GM21529 (cell line): ENCODE results near the gene ISOC2.
"Not testable (repeated sequence)": the region's sequence is repeated elsewhere in the genome, so short reads cannot be mapped to it uniquely, and the experiment has no call there.

ENCODE experiments used
- ATAC-seq: cut with Tn5 transposase; IDR thresholded peaks from one replicate; pipeline ENCODE4 v1.9.1; 2021; ENCODE audit not compliant: unreplicated experiment

ISOC2 gene, protein sequence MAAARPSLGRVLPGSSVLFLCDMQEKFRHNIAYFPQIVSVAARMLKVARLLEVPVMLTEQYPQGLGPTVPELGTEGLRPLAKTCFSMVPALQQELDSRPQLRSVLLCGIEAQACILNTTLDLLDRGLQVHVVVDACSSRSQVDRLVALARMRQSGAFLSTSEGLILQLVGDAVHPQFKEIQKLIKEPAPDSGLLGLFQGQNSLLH

DNA sequence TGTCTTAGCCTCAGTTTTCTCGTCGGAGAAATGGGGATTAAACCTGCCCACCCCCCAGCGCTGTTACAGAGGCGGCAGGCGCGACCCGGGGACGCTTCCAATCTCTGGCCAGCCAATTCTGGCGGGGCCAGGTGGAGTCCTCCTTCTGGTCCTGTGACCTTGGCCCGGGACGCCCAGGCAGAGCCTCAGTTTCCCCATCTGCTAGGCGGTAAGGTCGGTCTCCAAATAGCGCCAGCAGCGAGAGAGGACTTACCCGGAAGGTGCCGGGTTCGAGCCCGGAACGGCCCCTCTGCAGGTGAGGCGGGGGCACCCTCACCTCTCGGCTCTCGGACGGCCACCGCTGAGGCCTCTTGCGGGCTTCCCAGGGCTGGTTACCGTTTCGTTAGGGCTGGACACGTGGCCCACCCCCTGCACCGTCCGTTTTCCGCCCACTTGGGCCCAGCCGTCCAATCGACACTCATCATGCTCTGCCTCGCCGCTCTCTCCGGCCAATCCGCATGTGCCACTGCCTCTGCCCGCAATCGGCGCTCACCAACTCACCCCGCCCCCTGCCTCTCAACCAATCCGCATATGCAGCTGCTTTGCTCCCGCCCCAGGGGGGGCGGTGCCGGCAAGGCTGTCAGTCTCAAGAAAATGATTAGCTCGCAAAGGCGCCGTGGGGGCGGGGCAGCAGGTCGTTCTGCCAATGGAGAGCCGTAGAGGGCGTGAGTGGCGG lies at the start of gene ISOC2:
Gene ISOC2, minus strand, starts transcription at position 384 of the 715 bp plus-strand sequence. CDS start 5,156 bp downstream, outside the sequence.
- ATAC-seq = peak; percentile 89

DNA sequence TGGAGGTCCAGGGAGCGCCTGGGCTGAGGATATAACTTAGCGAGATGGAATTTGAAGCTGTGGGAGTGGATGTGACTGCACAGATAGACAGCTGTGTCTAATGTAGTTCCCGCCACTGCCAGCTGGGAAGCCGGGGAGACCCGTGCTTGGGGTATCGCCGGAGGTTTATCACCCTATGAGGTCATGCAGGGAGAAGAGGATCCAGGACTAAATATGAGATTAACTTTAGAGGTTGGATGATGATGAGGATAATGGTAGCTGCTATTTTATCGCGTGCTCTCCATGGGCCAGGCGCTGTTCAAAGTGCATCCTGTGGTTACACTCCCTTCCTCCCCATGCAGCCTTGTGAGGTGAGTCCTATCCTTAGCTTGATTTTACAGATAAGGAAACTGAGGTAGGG lies 46.7 kb upstream of the ISOC2 start:
- ATAC-seq = no peak

DNA sequence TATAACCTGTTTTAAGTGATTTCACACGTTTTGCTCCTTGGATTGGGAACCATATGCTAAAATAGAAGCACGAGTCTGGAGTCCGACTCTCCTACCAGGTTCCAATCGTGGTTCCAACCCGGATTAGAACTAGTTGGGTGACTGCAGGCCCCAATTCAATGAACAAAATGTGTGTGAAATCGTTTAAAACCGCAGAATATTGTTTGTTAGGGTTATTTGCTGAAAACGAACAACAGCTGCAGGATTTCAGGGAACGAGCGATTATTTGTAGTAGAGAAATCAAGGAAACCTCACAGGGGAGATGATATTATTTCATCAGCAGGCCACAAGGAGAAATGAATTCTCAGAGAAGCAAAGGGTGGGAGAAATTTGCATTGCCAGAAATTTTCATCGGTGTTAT lies 43.5 kb upstream of the ISOC2 start:
- ATAC-seq = no peak

DNA sequence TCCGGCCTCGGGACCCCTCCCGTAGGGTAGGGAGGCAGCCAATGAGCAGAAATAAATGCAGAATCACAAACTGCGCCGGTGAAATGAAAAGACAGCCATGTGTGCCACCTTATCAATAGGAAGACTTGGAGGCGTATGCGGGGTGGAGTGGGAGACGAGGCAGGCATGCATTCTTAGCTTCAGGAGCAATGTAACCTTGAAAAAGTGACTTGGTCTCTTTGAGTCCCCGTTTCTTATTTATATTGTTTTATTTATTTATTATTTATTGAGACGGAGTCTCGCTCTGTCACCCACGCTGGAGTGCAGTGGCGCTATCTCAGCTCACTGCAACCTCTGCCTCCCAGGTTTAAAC lies 42.8 kb upstream of the ISOC2 start:
- no peak for ATAC-seq

DNA sequence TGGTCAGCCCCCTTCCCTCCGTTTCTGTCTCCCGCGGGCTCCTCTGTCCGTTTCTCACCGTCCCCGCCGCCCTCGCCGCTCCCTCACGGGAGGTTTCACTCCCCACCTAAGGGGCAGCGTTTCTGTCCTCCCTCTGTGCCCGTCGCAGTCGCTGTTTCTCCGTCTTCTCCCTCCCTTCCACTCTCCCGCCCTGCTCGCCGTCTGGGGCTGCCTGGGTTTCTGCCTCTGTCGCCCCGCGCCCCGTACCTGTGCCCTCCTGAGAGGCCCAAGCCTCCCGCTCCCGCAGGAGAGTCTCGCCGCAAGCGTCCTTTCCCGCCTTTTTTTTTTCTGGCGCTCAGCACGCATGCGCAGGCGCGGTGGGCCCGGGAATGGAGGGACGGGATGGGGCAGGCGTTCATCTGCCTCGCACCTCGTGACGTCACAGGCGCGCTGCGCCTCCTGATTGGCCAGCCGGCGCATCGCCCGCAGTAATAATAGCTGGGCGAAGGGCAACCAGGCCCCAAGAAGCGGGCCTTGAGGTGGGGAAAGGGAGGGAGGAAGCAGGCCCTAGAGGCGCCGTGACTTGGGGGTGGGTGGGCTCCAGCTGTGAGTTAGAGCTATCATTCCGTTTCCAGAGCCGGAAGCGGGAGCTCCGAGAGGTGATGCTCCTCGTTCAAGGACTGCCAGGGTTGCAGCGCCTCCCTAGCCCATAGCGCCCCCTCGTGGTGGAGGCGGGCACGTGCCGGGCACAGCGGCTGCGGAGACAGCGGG lies 42.2 kb upstream of the ISOC2 start:
- ATAC-seq = peak; percentile 89

DNA sequence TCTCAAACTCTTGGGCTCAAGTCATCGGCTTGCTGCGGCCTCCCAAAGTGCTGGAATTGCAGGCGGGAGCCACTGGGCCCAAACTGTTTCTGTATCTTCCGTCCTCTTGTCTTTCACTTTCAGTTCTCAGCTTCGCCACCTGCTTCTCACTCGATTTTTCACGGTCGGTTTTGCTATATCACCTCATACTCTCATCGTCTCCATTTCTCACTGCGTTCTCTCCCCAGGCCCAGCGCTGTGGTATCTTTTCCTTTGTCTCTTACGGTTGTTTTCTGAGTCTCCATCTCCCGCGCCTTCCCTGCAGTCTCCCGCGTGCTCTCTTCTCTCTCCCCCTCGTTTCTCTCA lies 41.7 kb upstream of the ISOC2 start:
- ATAC-seq = no peak

DNA sequence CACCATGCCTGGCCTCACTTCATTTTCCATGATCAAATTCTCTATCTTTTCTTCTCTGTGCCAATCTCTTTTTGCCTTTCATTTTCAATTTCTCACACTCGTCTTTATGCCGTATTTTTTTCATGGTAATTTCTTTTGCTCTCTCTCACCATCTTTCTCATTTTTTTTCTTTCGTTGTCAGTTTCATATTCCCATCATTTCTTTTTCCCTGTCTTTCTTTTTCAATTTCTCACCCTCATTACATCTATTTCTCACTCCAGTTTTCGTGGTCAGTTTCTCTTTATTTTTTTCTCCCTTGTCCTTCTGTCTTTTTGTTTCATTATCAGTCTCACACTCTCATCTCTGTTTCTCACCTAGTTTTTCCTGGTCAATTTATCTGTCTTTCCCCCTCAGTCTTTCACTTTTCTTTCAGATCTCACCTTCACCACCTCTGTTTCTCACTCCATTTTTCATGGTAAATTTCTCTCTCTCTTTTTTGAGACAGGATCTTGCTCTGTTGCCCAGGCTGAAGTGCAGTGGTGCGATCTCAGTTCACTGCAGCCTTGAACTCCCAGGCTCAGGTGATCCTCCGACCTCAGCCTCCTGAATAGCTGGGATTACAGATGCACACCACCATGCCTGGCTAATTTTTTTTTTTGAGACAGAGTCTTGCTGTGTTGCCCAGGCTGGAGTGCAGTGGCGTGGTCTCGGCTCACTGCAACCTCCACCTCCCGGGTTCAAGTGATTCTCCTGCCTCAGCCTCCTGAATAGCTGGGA lies 40.9 kb upstream of the ISOC2 start:
- no peak for ATAC-seq

DNA sequence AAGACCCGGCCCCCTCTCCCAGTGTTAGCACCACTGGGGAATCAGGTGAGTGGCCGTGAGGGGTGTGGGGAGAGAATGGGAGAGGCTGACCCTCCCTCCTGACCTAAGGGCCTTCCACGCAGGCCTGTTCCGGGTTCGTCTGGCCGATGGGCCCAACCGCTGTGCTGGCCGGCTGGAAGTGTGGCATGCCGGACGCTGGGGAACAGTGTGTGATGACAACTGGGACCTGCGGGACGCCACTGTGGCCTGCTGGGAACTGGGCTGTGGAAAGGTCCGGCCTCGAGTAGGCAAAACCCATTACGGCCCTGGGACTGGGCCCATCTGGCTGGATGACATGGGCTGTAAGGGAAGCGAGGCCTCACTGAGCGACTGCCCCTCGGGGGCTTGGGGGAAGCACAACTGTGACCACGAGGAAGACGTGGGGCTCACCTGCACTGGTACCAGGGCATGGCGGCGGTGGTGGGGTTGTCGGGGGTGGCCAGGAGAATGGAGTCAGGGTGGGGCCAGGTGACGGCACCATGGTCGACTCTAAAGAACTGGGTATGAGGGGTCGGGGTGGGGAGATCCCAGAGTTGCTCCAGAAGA lies 39.0 kb upstream of the ISOC2 start:
- no peak for ATAC-seq

DNA sequence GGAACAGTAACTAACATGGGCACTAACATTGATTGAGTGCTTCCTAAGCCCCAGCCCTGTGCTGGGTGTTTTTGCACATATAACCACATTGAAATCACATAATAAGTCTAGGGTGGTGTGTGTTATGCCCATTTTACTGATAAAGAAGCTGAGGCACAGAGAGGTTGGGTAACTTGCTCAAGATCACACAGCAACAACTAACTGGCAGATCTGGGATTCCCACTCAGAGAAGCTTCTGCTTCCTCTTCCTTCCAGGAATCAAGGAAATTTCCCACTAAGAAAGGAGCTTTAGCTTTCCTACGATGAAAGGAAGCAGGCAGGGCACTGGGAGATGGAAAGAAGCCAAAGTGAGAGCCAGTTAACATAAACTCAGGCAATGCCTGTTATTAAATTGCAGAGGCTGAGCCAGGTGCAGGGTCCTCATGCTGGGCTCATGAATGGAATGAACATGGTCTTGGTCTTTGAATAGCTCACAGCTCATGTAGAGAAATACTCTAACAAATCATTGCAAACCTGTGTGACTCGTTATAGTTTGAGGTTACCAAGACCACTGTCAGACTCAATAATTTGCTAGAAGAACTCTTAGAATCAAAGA lies 36.9 kb upstream of the ISOC2 start:
- no peak for ATAC-seq

DNA sequence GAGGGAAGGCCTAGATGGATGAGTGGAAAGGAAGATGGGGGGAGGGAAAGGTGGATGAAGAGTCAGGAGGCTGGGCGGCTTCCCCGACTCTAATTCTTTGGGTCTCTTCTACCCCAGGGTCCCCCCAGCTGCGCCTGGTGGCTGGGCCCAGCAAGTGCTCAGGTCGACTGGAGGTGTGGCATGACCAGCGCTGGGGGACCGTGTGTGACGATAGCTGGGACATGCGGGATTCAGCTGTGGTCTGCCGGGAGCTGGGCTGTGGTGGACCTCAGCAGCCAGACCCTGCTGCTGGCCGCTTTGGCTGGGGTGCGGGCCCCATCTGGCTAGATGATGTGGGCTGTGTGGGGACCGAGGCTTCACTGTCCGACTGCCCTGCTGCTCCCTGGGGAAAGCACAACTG lies 36.3 kb upstream of the ISOC2 start:
- ATAC-seq = no peak

DNA sequence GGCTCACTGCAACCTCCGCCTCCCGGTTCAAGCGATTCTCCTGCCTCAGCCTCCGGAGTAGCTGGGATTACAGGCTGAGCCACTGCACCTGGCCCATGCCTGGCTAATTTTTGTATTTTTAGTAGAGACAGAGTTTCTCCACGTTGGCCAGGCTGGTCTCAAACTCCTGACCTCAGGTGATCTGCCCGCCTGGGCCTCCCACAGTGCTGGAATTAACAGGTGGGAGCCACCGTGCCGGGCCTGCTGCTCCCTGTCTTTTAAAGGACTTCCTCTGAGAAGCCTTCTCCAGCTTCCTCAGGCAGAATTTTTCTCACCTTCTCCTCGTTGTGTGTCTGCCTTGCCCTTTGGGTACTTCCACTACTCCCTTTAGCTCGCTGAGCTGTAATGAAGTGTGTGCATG lies 35.4 kb upstream of the ISOC2 start:
- not testable (repeated sequence) for ATAC-seq

DNA sequence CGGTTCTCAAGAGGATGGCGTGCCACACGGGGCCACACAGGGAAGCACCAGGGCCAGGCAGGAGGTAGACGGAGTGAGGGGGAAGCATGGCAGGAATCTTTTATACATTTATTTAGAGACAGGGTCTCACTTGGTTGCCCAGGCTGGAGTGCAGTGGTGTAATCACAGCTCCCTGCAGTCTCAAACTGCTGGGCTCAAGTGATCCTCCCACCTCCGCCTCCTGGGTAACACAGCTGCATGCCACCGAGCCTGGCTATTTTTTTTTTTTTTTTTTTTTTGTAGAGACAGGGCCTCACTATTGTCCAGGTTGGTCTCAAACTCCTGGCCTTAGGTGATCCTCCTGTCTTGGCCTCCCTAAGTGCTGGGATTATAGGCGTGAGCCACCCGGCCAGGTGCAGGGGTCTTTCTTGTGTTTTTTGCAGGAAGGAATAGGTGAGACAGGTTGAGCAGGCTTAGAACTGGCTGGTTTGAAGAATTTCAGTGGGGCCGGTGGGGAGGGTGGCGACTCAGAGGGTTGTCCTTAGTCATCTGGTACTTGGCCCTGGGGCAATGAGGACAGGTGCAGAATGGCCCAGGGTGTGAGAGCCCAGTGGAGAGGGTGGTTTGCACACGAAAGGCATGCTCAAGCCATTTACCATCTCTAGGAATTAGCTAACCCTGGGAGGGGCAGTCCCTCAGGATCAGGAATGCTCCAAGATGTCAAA lies 34.4 kb upstream of the ISOC2 start:
- no peak for ATAC-seq

DNA sequence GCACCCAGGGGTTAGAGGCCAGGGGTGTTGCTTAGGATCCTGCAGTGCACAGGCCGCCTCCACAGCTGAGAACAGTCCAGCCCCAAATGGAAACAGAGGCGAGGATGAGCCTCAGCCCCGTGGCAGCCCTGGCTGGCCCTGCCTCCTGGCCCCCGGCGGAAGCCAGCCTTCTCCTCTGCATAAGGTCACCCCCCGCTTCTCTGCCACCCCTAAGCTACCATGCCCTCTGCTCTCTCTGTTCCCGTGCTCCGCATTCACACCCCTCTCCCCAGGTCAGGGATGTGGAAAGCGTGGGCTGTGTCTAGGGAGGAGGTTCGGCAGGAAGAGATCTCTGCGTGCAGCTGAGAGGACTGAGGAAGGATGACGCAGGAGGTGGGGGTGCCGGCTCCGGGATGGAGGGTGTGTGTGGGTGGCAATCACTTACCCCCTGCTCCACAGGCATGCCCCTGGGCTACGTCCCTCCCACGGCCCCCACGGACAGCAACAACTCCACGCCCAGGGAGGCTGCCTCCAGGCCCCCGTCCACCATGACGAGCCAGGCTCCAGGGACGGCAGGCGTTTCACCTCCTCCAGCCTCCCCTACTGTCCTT lies 32.8 kb upstream of the ISOC2 start:
- no peak for ATAC-seq

DNA sequence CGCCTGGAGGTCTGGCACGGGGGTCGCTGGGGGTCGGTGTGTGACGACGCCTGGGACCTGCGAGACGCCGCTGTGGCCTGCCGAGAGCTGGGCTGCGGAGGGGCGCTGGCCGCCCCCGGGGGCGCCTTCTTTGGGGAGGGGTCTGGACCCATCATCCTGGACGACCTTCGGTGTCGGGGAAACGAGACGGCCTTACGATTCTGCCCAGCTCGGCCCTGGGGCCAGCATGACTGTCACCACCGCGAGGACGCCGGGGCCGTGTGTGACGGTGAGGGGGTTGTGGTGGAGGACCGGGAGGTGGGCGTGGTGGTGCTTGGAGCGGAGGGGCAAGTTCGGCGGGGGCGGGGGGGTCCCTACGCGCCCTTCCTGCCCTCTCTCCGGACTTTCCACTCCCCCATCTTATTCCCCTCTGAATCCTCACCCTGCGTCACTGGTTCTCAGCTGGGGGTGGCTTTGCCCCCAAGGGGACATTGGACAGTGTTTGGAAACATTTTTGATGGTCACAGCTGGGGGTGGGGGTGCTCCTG lies 32.3 kb upstream of the ISOC2 start:
- ATAC-seq = no peak

DNA sequence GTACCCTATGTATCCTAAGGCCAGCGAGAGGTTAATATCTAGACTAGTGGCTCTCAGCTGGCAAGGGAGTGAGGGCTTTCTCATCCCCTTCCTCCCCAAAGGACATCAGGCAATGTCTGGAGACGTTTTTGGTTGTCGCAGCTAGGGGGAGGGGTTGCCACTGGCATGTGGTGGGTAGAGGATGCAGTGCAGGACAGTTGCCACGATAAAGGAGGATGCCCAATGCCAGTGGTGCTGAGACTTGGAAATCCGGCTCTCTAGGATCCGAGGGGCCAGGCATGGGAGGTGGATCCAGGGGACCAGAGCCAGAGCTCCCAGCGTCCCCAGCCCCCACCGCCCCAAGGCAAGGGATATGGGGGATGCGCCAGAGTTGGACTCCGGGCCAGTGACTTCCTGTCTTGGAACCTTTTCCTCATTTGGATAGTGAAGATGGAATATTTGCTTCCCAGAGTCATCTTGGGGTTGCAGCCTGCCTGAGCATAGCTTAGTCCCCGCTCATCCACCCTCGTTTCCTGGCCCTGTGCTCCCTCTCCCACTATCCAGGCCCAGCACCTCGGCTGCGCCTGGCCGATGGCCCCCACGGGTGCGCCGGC lies 31.7 kb upstream of the ISOC2 start:
- ATAC-seq = no peak

DNA sequence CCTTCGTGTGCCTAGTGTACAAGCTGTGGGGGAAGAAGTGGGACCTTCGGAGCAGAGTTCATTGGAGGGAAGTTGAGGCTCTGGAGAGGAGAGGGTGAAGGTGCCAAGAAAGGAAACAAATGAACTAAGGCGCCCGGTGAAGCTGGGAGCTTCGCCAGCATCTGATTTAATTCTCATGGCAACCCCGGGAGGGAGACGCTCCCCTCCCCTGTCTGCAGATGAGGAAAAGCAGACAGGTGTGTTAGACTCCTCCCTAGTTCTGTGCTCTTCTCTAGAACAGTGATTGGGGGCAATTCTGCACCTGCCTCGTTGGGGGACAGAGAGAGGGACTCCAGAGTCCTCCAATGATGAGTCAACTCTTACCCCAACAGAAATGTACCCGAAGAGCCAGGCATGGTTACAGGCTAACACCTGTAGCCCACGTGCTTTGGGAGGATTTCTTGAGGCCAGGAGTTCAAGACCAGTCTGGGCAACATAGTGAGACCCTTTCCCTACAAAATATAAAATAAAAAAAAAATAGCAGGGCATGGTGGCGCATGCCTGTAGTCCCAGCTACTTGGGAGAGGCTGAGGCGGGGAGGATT lies 31.0 kb upstream of the ISOC2 start:
- no peak for ATAC-seq

DNA sequence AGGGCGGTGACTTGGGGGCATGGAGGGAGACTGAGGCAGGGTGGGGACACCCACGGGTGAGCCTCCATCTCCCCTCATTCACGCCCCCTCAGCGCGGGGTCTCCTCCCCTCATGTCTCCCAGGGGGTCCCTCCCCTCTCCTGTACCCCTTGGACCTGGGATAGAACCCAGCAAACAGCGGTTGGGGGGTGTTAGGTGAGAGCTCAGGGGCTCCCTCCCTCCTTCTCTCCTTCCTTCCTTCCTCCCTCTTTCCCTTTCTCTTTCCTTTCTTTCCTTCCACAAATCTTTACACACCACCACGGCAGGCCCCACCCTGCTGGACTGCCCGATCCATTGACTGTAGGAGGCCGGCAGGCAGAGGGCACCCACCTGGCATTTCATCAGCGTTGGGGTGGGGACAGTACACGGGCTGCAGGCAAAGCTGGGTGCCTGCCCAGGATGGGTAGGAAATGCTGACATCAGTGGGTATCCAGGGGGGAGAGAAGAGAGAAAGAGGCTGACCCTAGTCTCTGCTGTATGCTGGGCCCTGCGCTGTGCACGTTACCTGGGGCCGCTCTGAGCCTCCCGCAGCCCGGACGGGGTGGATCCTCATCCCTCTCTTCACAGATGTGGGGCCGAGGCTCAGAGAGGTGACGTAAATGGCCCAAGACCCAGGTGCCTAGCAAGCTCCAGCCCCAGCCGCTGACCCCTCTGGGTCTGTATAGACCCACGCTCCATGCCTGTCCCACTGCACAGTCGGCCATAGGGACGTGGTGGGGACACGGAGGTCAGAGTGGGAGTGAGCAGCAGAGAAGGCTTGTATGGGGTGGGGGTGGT lies 30.3 kb upstream of the ISOC2 start:
- ATAC-seq = no peak
